Measurements from ENCODE around the gene ARHGEF7.

Gene ARHGEF7

GRCh38 chr13:111203736-111204389 lies 88.8 kb downstream of the ARHGEF7 start:
- no peak for DNase-seq

GRCh38 chr13:111204438-111205177 lies 89.5 kb downstream of the ARHGEF7 start:
- peak; percentile 80 for DNase-seq

GRCh38 chr13:111206148-111206547 lies 91.0 kb downstream of the ARHGEF7 start:
- no peak for DNase-seq

- no peak for DNase-seq
Measured at GRCh38 chr13:111209613-111210012, 94.5 kb downstream of the ARHGEF7 start.

GRCh38 chr13:111210091-111210490 lies 95.0 kb downstream of the ARHGEF7 start:
- no peak for DNase-seq

GRCh38 chr13:111210544-111211469 lies 95.7 kb downstream of the ARHGEF7 start:
- peak; percentile 68 for DNase-seq

- peak; percentile 90 for DNase-seq
Measured at GRCh38 chr13:111211789-111212516, 96.8 kb downstream of the ARHGEF7 start.

- no peak for DNase-seq
Measured at GRCh38 chr13:111212517-111212873, 97.4 kb downstream of the ARHGEF7 start.

- peak; percentile 53 for DNase-seq
Measured at GRCh38 chr13:111213964-111214726, 99.0 kb downstream of the ARHGEF7 start.

- peak; percentile 46 for DNase-seq
Measured at GRCh38 chr13:111215081-111216047, 100.3 kb downstream of the ARHGEF7 start.

- peak; percentile 85 for DNase-seq
Measured at GRCh38 chr13:111216166-111216960, 101.3 kb downstream of the ARHGEF7 start.

GRCh38 chr13:111217641-111218040 lies 102.5 kb downstream of the ARHGEF7 start:
- DNase-seq: no peak

GRCh38 chr13:111219280-111219679 lies 104.2 kb downstream of the ARHGEF7 start:
- no peak for DNase-seq

GRCh38 chr13:111219950-111220349 lies 104.8 kb downstream of the ARHGEF7 start:
- DNase-seq: no peak

- no peak for DNase-seq
Measured at GRCh38 chr13:111225166-111225565, 110.1 kb downstream of the ARHGEF7 start.

GRCh38 chr13:111225810-111226546 lies 110.9 kb downstream of the ARHGEF7 start:
- DNase-seq: peak; percentile 12

GRCh38 chr13:111227405-111227804 lies 112.3 kb downstream of the ARHGEF7 start:
- DNase-seq: no peak

GRCh38 chr13:111228262-111229144 lies 113.4 kb downstream of the ARHGEF7 start:
- DNase-seq: peak; percentile 58
